Peyer's patch (tissue), 4 donors: Measurements from ENCODE around the gene UBXN6. TPM values are rescaled to one million over a fixed set of nuclear protein-coding genes. Genes with fewer than 3 reads are reported as not detected.

Source experiments
- DNase-seq, 3 donors: peaks; one replicate each; pipeline ENCODE4 v3.0.0-alpha.2; 2017 to 2019
- H3K27ac ChIP-seq, 4 donors: fragments of 200-600 bp; sonication (generic); one replicate each; pipeline ENCODE4 v1.5.1; 2016 to 2019
- H3K27me3 ChIP-seq, 2 donors: fragments of 200-600 bp; sonication (generic); one replicate each; pipeline ENCODE4 v1.5.1; 2019
- H3K36me3 ChIP-seq, 3 donors: fragments of 200-600 bp; sonication (generic); one replicate each; pipeline ENCODE4 v1.5.1; 2016 to 2019
- H3K4me1 ChIP-seq, 4 donors: fragments of 200-600 bp; sonication (generic); one replicate each; pipeline ENCODE4 v1.5.1; 2016 to 2019
- H3K4me3 ChIP-seq, 4 donors: fragments of 200-600 bp; sonication (generic); 1 replicate in 3 of 4; 2 replicates in 1 of 4; pipeline ENCODE4 v1.5.1; 2016 to 2019; ENCODE audit warnings: mild to moderate bottlenecking in 1 of 4
- H3K9me3 ChIP-seq, 4 donors: fragments of 200-600 bp; sonication (generic); one replicate each; pipeline ENCODE4 v1.5.1; 2016 to 2019; ENCODE audit warnings: mild to moderate bottlenecking in 1 of 4
- CTCF ChIP-seq, 6 experiments: fragments of 450-650 bp in 4 of 6; fragments of 200-600 bp in 2 of 6; sonication (generic) in 1 of 6; IDR thresholded peaks; one replicate each; pipeline ENCODE4 v1.5.1; 2017 to 2019; ENCODE audit warnings: antibody characterized with exemption in 6 of 6, mild to moderate bottlenecking in 3 of 6, moderate library complexity in 1 of 6
- POLR2A ChIP-seq, 2 donors: fragments of 450-650 bp; IDR thresholded peaks; one replicate each; pipeline ENCODE4 v1.5.1; 2017; ENCODE audit warnings: antibody characterized with exemption in 2 of 2, mild to moderate bottlenecking in 2 of 2, moderate library complexity in 2 of 2
- total RNA-seq, 4 donors: library from RNA; depleted of rRNA; stranded (reverse); fragments of >200 nt; gene quantifications; one replicate each; pipeline ENCODE4 v1.1.0, GENCODE V29; 2016

The UBXN6 gene
- total RNA-seq, 4 donors from 2014 or later: 94.9 to 178 (median 163) TPM

- TF ChIP-seq POLR2A (IDR thresholded peaks at IDR 0.05) (no peak), CTCF (IDR thresholded peaks at IDR 0.05) (no peak)
- no peak overlapping the region for H3K4me3 ChIP-seq
- no peak for DNase-seq
- H3K27me3 ChIP-seq: no peaks in the 10 kb centered on the region
- no peak overlapping the region for H3K27ac ChIP-seq
- H3K4me1 ChIP-seq: no peaks in the 10 kb centered on the region
- H3K9me3 ChIP-seq: no peaks in the 10 kb centered on the region
- peaks cover 0 to 70% (median 0%) of the 10 kb centered on the region in 3 donors for H3K36me3 ChIP-seq
Measured at GRCh38 chr19:4500841-4501591, 43.4 kb upstream of the UBXN6 start.

- H3K27me3 ChIP-seq: no peaks in the 10 kb centered on the region
- DNase-seq: no peak
- TF ChIP-seq CTCF (IDR thresholded peaks at IDR 0.05): no peak
- no peak for TF ChIP-seq POLR2A (IDR thresholded peaks at IDR 0.05)
- H3K27ac ChIP-seq: no peak overlapping the region
- no peak overlapping the region for H3K4me3 ChIP-seq
- no peaks in the 10 kb centered on the region for H3K4me1 ChIP-seq
- no peaks in the 10 kb centered on the region for H3K9me3 ChIP-seq
- peaks cover 0 to 74% (median 0%) of the 10 kb centered on the region in 3 donors for H3K36me3 ChIP-seq
Measured at GRCh38 chr19:4499855-4500254, 42.3 kb upstream of the UBXN6 start.

DNA sequence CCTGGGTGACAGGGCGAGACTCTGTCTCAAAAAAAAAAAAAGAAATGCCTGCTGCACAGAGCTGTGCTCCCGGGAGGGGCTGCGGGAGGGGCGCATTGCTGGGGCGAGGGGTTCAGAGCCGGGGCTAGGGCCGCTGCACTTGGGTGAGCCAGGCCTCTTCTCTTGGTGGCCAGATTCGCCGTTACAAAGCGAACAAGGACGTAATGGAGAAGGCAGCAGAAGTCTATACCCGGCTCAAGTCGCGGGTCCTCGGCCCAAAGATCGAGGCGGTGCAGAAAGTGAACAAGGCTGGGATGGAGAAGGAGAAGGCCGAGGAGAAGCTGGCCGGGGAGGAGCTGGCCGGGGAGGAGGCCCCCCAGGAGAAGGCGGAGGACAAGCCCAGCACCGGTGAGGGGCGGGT is 41.7 kb upstream of the UBXN6 start:
- Histone ChIP-seq H3K27ac (no peak overlapping the region), H3K36me3 (peaks cover 0 to 77% (median 0%) of the 10 kb centered on the region in 3 donors), H3K4me1 (no peaks in the 10 kb centered on the region), H3K4me3 (no peak overlapping the region), H3K27me3 (no peaks in the 10 kb centered on the region), H3K9me3 (no peaks in the 10 kb centered on the region)
- no peak for TF ChIP-seq CTCF (IDR thresholded peaks at IDR 0.05)
- no peak for TF ChIP-seq POLR2A (IDR thresholded peaks at IDR 0.05)
- DNase-seq: no peak

DNA sequence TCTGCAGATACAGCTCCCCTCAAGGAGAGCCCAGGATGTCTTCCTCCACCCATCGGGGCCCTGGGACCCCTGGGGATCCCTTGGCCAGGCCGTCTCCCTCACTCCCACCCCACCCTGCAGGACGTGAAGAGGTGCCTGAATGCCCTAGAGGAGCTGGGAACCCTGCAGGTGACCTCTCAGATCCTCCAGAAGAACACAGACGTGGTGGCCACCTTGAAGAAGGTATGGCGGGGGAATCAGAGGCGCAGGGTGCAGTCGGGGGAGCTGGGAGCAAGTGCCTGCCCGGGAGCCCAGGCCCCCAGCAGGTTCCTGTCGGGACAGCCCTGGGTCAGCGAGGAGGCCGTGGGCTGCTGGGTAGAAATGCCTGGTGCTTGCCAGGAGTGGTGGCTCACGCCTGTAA is 41.1 kb upstream of the UBXN6 start:
- no peak for TF ChIP-seq CTCF (IDR thresholded peaks at IDR 0.05)
- TF ChIP-seq POLR2A (IDR thresholded peaks at IDR 0.05): no peak
- Histone ChIP-seq H3K4me3 (no peak overlapping the region), H3K36me3 (peaks cover 0 to 79% (median 0%) of the 10 kb centered on the region in 3 donors), H3K4me1 (no peaks in the 10 kb centered on the region), H3K9me3 (no peaks in the 10 kb centered on the region), H3K27ac (no peak overlapping the region), H3K27me3 (no peaks in the 10 kb centered on the region)
- DNase-seq: no peak

DNA sequence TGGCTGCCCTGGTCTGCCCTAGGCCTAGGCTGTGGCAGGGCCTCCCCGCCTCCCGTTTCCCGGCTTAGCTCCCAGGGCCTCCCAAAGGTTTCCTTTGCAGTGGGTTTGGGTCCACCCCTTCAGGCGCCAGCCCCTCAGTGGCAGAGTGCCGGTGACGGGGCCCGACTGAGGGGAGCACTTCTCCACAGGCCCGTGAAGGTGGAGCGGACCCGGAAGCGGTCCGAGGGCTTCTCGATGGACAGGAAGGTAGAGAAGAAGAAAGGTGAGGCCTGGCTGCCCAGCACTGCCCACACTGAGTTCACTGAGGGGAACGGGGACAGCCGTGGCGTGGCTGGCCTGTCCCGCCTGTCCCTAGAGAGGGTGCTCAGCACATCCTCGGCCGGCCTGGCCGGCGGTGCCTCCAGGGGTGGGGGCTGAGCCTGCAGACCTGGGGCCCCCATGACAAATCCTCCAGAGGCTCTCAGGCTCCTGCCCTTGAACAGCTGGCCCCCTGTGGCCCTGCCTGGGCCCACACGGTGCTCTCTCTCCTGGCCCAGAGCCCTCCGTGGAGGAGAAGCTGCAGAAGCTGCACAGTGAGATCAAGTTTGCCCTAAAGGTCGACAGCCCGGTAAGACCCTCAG is 40.3 kb upstream of the UBXN6 start:
- H3K36me3 ChIP-seq: peaks cover 0 to 83% (median 0%) of the 10 kb centered on the region in 3 donors
- no peaks in the 10 kb centered on the region for H3K4me1 ChIP-seq
- no peak overlapping the region for H3K4me3 ChIP-seq

More for the DNA sequence above, 40.3 kb upstream of the UBXN6 start:
- TF ChIP-seq CTCF (IDR thresholded peaks at IDR 0.05): no peak
- TF ChIP-seq POLR2A (IDR thresholded peaks at IDR 0.05): no peak
- Histone ChIP-seq H3K27me3 (no peaks in the 10 kb centered on the region), H3K27ac (no peak overlapping the region), H3K9me3 (no peaks in the 10 kb centered on the region)
- DNase-seq: no peak
